Kidney (tissue), 14 donors: ENCODE measurements around the gene PARVG. TPM values are rescaled to one million over a fixed set of nuclear protein-coding genes. Genes with fewer than 3 reads are reported as not detected.

Experiments used
- DNase-seq, 5 donors: peaks; one replicate each; pipeline ENCODE4 v3.0.0-alpha.2; 2013 to 2020
- FAIRE-seq: peaks from 2 replicates; lab custom pipeline; 2012; peaks lifted over from hg19 to GRCh38; lab: Jason Lieb, UNC
- H3K27ac ChIP-seq, 2 donors: one replicate each; pipeline ENCODE4 v1.7.0; 2013; ENCODE audit warnings: low read depth in 2 of 2, low read length in 2 of 2, inconsistent platforms in 1 of 2
- H3K27me3 ChIP-seq: one replicate; pipeline ENCODE4 v1.7.1; 2013; ENCODE audit warnings: low read length, inconsistent platforms; ENCODE audit not compliant: control insufficient read depth, insufficient read depth
- H3K36me3 ChIP-seq, 3 donors: one replicate each; pipeline versions ENCODE4 v1.7.0 to v1.7.1; 2013; ENCODE audit warnings: low read length in 3 of 3, control low read depth in 1 of 3, inconsistent platforms in 1 of 3; ENCODE audit not compliant: insufficient read depth in 3 of 3, control insufficient read depth in 2 of 3
- H3K4me1 ChIP-seq, 3 donors: one replicate each; pipeline versions ENCODE4 v1.7.0 to v1.7.1; 2013; ENCODE audit warnings: low read length in 3 of 3, inconsistent platforms in 1 of 3, low read depth in 1 of 3; ENCODE audit not compliant: control insufficient read depth in 2 of 3, insufficient read depth in 2 of 3
- H3K4me3 ChIP-seq, 3 donors: one replicate each; pipeline versions ENCODE4 v1.7.0 to v1.8.1; 2013; ENCODE audit warnings: low read length in 3 of 3, control low read depth in 1 of 3, inconsistent platforms in 1 of 3
- H3K9ac ChIP-seq, 3 donors: one replicate each; pipeline versions ENCODE4 v1.7.0 to v1.7.1; 2013; ENCODE audit warnings: low read length in 3 of 3, control low read depth in 1 of 3, inconsistent platforms in 1 of 3
- H3K9me3 ChIP-seq, 3 donors: one replicate each; pipeline versions ENCODE4 v1.7.0 to v1.7.1; 2013; ENCODE audit warnings: low read length in 3 of 3, control low read depth in 1 of 3, inconsistent platforms in 1 of 3; ENCODE audit not compliant: control insufficient read depth in 2 of 3, insufficient read depth in 1 of 3
- intact Hi-C: fragments of 100-400 bp; cut with DNase I; formaldehyde crosslinking; loops from one replicate; pipeline ENCODE4 v1.11.1; 2022
- polyA plus RNA-seq: library from polyadenylated mRNA; stranded (reverse); fragments of 350-450 nt; fragmentation: Illumina TruSeq; extraction: RNeasy Lipid Tissue Mini Kit (QIAGEN cat#74804); gene quantifications from one replicate; pipeline ENCODE4 v1.2.3, GENCODE V29; 2014; ENCODE audit warnings: low read depth, low replicate concordance; ENCODE audit not compliant: insufficient read depth
- total RNA-seq: library from RNA; stranded (reverse); fragmentation: NEBNext Ultra II Directional; extraction: Animal tissue kit (Norgen Biotek cat#: 25700); gene quantifications from one replicate; pipeline ENCODE4 v1.2.1, GENCODE V29; 2021
- TF ChIP-seq, protein P1 (sequence below): IDR thresholded peaks from 3 replicates; pipeline ENCODE4 v1.5.1; 2012; ENCODE audit warnings: mild to moderate bottlenecking, moderate library complexity, borderline replicate concordance; ENCODE audit not compliant: insufficient read depth; ENCODE audit errors: extremely low read depth
- donor health status: control.
- donor health status: control.
- donor health status: control.
- donor health status: control.
- donor health status: control.
- donor health status: DM: yes; HTN: yes; CAD: no.
- donor health status: Normal renal cell carcinoma (clear cell type).

PARVG gene
- total and polyA plus RNA-seq, 2 donors from 2014 or later, result 2.5 to 20.9 TPM

DNA sequence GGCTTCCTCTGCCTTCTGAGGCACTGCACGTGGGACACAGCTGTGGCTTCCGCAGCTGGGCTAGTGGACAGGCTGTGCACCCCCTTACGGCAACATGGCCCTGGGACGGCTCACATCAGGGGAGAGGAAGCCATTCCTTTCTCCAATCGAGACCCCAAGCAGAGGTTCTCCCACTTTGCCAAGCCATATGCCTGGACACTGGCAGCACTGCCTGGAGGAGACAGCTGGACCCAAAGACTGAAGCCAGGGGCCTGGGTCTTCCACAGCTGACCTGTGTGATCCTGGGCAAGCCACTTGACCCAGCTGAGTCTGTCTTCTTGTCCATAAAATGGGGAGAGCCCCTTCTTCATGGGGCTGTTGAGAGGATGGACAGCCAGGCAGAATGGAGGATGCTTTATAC is 66.6 kb downstream of the PARVG start:
- TF ChIP-seq, protein P1, sequence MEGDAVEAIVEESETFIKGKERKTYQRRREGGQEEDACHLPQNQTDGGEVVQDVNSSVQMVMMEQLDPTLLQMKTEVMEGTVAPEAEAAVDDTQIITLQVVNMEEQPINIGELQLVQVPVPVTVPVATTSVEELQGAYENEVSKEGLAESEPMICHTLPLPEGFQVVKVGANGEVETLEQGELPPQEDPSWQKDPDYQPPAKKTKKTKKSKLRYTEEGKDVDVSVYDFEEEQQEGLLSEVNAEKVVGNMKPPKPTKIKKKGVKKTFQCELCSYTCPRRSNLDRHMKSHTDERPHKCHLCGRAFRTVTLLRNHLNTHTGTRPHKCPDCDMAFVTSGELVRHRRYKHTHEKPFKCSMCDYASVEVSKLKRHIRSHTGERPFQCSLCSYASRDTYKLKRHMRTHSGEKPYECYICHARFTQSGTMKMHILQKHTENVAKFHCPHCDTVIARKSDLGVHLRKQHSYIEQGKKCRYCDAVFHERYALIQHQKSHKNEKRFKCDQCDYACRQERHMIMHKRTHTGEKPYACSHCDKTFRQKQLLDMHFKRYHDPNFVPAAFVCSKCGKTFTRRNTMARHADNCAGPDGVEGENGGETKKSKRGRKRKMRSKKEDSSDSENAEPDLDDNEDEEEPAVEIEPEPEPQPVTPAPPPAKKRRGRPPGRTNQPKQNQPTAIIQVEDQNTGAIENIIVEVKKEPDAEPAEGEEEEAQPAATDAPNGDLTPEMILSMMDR, result no peak
- Histone ChIP-seq H3K27me3 (no peaks in the 10 kb centered on the region), H3K9ac (no peak overlapping the region), H3K4me1 (no peaks in the 10 kb centered on the region), H3K36me3 (no peaks in the 10 kb centered on the region), H3K27ac (no peak overlapping the region), H3K9me3 (peaks cover 0 to 3% (median 0%) of the 10 kb centered on the region in 3 donors), H3K4me3 (no peak overlapping the region)
- intact Hi-C loops, result no loop called here
- DNase-seq (no peak), FAIRE-seq (no peak)

DNA sequence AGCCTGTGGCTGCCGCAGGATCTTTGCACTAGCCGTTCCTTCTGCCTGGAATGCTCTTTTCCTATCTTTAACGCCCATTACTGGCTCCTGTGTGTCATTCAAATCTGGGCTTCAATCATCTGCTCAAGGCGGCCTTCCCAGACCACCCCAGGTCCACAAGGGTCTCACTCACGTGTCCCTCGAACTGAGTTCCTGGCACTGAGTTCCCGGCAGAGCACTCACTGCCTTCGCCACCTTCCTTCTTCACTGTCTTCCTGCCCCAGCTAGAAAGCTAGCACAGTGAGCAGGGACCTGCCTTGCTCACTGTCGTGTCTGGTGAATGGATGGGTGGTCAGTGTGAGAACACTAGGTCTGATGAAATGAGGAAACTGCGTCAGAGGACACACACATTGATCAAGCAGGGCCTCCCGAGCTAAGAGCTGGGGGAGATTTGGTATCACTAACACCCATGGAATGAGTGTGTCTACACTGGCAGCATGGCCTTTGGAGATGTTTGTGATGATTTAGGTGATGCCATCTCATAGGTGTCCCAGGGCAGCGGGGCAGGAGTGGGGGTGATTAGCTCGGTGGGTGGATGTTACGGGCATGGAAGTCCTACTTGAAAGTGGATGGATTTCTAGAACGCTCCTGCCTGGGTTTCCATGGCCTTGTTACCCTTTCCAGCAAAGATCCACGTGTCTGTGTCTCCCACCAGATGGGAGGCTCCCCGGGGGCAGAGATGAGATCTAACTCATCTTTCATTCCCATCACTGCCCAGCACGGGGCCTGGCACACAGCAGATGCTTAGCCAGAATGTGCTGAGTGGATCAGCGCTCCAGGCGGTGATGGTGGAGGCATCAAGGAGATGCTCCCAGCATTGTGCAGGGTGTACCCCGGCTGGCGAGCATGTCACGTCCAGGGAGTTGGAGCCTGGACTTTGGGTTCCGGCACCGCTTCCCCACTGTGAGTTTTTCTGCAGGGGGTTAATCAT is 67.5 kb downstream of the PARVG start:
- TF ChIP-seq, protein P1, result no peak
- intact Hi-C loops, result no loop called here
- FAIRE-seq (no peak), DNase-seq (no peak)
- H3K4me1 ChIP-seq, result no peaks in the 10 kb centered on the region
- H3K9me3 ChIP-seq, result peaks cover 0 to 3% (median 0%) of the 10 kb centered on the region in 3 donors
- no peak overlapping the region for H3K4me3 ChIP-seq
- H3K36me3 ChIP-seq, result no peaks in the 10 kb centered on the region
- H3K9ac ChIP-seq, result no peak overlapping the region
- no peaks in the 10 kb centered on the region for H3K27me3 ChIP-seq
- H3K27ac ChIP-seq, result no peak overlapping the region

DNA sequence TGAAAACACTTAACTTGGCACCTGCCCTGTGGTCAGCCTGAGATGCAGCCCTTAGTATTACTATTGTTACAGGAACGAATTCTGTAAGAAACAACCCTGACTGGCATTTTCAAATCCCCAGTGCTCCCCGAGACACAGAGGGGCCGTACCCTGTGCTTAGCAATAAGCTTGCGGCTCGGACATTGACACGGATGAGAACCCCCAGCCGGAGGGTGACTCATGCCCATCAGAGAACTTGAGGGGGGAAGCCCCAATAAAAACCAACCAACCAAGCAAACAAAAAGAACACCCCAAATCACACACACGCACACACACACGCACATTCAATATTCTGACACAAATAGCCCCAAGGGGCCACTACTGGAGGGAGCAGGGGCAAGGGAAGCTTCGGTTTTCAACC is 68.2 kb downstream of the PARVG start:
- DNase-seq (no peak), FAIRE-seq (no peak)
- Histone ChIP-seq H3K9me3 (peaks cover 0 to 3% (median 0%) of the 10 kb centered on the region in 3 donors), H3K27me3 (no peaks in the 10 kb centered on the region), H3K9ac (no peak overlapping the region), H3K4me1 (no peaks in the 10 kb centered on the region), H3K27ac (no peak overlapping the region), H3K4me3 (no peak overlapping the region), H3K36me3 (no peaks in the 10 kb centered on the region)
- intact Hi-C loops, result no loop called here
- TF ChIP-seq, protein P1, result no peak
